HG03460 (cell line): ENCODE data around the gene ECM1.

ENCODE experiments used
- ATAC-seq: cut with Tn5 transposase; IDR thresholded peaks from one replicate; pipeline ENCODE4 v1.9.1; 2021; ENCODE audit not compliant: unreplicated experiment

ECM1 gene

DNA sequence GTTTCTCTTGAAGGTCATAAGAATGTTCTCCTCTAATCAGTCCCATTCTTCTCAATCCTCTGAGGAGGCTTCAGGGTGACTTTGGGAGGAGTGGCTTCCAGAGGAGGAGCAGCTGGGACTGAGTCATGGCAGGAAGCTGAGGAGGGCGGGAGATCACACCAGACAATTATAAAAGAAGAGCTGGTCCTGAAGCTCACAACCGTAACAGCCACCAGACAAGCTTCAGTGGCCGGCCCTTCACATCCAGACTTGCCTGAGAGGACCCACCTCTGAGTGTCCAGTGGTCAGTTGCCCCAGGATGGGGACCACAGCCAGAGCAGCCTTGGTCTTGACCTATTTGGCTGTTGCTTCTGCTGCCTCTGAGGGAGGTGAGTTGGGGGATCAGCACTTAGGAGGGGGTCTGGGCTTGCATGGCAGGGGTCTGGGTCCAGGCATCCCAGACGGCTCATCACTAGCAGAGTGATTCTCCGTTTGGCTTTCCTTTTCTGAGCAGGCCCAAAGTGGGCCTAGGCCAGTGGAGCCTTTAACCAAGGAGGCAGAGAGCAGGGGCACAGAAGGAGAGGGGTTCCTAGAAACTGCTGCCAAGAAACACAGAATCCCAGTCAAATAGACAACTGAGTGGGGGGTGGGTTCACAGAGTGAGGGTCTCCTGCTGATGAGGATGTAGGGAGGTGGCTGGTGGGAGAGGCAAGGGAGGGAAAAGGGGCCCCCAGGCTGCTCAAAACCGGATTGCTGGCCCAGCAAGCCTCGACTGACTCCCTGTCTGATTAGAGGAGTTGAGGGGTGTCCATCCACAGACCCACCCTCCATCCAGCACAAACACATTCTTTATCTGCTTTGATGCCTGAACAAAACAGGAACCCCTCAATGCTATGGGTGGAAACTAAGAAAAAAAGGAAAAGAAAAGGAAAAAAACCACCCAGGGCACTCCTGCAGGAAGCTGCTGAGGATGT lies at the start of gene ECM1:
ECM1 (plus strand) TSS at position 198 of the 953 bp plus-strand sequence; CDS start at position 299, 101 bp downstream.
- ATAC-seq, result no peak

DNA sequence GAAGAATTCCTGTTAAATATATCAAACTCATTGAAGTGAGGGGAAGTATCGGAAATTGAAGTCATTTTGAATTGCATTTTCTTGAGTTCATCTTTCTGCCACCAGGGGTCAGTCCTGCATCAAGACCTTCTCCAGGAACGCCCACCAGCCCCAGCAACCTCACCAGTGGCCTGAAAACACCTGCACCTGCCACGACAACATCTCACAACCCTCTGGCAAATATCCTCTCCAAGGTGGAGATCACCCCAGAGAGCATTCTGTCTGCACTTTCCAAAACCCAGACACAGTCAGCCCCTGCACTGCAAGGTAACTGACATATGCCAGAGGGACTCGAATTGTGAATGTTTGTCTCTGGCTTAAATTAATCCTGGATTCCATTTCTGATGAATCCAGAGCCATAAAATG lies 43.5 kb upstream of the ECM1 start:
- ATAC-seq, result no peak

DNA sequence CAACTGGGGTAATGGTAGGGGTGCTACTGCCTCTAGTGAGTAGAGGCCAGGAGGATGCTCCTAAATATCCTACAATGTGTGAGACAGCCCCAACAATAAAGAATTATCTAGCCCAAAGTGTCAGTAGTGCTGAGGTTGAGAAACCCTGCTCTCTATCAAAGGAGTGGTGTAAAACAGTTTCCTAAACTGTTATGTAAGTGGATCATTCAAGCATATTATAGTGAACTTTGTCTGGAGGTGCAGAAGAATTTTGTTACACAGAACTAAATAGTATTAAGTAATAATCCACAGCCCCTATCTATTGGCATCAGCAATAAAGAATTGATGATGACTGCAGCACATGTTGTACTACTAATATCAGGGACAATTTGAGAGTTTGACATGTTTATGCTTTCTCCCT lies 40.9 kb upstream of the ECM1 start:
- no peak for ATAC-seq

DNA sequence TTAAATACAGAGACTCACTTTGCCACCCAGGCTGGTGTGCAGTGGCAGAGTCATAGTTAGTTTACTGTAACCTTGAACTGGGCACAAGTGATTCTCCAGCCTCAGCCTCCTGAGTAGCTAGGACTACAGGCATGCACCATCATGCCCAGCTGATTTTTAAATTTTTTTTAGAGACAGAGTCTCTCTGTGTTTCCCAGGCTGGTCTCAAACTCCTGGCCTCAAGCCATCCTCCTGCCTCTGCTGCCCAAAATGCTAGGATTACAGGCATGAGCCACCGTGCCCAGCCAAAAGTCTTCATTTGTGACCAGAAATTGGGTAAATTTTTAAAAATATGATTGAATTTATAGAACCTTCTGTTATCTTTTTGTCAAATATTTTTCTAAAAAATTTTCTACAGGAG lies 38.6 kb upstream of the ECM1 start:
- ATAC-seq, result no peak

DNA sequence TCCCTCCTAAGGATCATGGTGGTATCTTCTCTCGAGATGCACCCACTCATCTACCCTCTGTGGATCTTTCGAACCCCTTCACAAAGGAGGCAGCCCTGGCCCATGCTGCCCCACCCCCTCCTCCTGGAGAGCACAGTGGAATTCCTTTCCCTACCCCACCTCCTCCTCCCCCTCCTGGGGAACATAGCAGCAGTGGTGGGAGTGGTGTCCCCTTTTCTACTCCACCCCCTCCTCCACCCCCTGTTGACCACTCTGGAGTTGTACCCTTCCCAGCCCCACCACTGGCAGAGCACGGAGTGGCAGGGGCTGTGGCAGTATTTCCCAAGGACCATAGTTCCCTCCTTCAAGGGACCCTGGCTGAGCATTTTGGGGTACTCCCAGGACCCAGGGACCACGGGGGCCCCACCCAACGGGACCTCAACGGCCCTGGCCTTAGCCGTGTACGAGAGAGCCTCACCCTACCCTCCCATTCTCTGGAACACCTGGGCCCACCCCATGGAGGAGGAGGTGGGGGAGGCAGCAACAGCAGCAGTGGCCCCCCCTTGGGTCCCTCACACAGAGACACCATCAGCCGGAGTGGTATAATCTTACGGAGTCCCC lies 35.2 kb upstream of the ECM1 start:
- no peak for ATAC-seq

DNA sequence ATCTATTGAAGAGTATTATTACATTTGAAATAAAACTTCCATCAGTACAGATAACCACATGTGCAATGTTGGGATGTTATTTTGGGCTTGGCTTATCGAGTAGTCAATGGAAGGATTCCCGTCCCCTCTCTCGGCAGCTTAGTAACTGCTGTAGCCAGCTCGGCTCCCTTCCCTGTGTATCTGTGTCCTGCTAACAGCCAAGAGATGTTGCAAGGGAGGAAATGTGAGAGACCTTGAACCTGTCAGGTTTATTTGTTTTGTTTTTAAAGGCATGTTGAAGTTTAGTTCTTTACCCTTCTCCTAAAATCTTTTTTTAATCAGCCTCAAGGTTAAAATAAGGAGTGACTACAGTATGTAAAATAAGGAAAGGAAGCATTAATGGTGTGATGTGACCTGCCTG lies 34.2 kb upstream of the ECM1 start:
- ATAC-seq, result no peak

DNA sequence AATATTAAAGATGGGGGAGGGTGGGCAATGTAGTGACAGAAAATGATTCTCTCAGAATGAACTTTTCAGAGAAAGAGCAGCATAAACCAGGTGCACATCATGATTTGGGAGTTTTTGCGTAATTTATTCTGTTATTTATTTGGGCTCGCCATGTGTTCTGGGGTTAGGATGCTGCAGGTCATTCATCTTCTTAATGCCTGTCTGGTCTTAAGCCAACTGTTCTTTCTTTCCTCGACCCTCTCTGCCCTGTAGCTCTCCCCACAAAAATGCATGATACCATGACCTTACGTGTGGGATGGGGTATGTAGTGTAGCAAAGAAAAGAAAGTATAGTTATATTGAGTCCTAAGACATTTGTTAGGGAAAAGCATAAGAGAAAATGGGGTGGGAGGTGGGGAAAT lies 33.0 kb upstream of the ECM1 start:
- ATAC-seq, result no peak

DNA sequence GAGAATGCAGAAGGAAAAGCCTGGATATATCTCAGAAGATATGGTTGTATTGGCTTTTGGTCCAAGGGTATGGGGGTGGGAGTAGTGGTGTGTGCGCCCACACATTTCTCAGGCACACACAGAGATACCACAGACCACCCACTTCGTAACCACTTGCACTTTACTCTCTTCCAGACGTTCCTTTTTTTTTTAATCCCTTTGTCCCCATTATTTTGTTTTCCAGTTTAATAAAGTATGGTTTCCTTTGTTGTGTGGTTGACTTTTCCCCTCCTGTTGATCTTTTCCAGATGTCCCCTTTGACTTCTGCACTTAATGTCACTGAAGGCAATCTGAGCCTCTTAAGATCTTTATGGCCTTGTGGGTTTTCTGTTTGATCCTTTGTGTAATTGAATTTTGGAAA lies 31.2 kb upstream of the ECM1 start:
- ATAC-seq, result no peak

DNA sequence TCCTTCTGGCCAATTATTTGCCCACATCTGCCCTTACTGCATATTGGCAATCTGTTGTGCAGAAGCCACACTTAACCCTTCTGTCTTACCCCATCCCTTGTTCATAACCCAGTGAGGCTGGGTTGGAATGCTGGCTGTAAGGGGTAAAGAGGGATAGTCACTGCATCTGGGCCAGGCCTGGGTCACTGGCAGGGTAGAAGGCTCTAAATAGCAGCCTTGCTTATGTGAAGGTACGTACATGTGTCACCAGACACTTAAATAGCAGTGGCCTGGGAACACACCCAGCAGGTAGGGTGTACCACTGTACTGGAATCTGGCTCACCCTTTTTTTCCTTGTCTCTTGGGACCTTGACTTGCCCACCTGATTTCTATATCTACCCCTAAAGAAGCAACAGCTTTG lies 30.6 kb upstream of the ECM1 start:
- no peak for ATAC-seq

DNA sequence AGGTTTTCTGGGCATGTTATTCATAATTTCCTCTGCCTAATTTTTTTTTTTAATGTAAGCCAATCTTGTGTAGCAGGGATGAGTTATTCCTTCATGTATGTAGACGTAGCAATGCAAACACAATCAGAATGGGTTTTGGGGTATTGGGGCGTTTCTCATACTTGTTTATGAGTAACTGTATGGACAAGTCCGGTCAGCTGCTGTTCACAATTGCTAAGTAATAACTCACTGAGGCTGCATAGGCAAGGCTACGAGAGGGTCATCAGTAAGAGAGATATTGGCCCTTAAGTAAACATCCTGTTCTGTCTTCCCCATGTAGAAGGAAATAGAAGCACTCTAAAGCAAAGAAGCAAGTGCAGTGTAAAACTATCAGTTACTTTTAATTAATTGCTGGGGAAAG lies 30.2 kb upstream of the ECM1 start:
- no peak for ATAC-seq

DNA sequence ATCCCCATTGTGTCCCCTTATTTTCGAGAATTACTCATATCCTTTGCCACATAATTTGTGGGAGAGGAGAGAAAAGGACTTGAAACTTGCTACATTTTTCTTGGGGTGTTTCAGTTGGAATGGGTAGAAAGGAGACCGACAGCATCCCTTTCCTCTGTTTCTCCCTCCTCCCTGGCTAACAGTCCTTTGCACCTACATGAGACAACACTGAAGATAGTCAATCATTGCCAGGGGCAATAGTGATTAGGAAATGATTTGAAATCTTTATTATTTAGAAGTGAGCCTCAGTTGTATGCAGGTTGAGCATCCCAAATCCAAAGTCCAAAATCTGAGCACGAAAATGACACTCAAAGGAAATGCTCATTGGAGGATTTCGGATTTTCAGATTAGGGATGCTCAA lies 28.5 kb upstream of the ECM1 start:
- ATAC-seq, result no peak

DNA sequence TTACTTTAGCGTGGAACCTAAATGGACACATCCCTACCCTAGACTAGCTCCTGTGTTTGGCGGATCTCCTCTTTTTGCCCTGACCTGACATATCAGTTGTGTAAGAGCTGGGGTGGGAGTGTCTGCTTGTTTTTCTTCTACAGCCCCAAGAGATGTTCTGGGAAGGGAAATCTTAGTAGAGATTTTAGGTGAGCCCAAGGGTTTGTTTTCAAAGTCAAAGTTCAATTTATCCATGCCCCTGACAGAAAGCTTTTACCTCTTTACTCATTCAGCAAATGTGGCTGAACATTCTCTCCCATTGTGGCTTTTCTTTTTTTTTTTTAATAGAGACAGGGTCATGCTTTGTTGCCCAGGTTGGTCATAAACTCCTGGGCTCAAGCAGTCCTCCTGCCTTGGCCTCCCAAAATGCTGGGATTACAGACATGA lies 28.0 kb upstream of the ECM1 start:
- ATAC-seq, result no peak

DNA sequence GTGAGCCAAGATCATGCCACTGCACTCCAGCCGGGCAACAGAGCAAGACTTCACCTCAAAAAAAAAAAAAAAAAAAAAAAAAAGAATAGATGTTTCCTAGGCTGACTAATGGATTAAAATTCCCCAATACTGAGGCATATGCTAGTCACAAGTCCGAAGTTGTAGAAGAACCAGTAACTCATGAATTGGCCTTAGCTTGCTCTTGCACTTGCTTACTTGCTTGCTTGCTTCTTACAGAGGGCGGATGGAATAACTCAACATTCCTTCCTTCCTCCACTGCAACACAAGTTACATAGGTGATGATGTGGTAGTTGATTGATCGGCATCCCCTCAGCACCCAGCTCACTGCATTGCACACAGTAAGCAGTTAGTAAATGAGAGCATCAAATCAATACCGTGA lies 23.5 kb upstream of the ECM1 start:
- no peak for ATAC-seq

DNA sequence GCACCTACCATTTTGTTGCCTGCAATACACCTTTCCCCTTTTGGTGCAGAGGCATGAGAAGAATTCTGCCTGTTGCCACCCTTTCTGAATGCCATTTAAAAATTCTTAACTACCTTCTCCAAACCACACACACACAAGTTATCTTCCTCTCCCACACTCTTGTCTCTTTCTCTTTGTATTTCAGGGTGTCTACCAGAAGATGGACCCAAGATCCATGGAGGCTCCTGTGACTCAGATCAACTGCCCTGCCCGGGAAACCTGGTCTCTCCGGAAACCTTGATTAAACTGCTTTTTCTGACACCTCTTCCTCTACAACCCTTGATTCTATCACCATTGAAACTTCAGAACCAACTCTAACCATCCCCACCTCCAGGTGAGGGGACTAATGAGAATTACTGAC lies 23.0 kb upstream of the ECM1 start:
- no peak for ATAC-seq

DNA sequence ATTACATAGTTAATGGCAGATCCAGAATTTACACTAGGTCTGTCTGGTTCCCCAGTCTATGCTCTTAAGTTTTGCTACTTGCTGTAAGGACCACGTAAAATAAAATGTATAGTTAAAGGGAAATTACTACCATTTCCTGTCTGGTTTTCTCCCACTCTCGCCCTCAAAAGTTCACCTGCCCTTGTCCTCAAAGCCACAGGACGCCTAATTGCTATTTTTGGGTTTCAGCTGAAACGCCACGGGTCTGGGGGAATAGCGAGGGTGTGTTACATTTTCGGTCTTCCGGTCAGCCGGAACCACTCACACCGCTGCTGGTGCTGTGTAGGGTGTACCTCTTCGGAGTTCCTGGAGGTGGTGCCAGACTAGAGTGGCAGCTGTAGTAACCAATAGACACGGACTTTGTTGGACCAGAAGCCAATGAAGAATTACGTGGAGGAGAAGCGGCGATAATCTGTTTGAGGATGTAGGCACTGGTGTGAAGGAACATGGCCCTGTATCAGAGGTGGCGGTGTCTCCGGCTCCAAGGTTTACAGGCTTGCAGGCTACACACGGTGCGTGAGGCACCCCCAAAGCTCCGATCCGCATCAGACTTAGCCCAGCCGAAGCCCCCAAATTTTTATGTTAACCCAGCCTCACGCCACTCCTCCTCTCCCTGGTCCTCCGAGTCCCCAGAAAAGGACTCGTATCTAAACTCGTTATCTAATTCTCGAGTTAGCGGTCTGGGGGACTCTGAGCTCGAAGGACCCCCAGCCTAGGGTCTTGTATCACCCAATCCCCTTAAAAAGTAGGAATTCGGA lies 20.7 kb upstream of the ECM1 start, which contains the start of gene TARS2:
TARS2 (plus strand) TSS at position 454 of the 797 bp plus-strand sequence; CDS start at position 486, 32 bp downstream.
- peak; percentile 99 for ATAC-seq

DNA sequence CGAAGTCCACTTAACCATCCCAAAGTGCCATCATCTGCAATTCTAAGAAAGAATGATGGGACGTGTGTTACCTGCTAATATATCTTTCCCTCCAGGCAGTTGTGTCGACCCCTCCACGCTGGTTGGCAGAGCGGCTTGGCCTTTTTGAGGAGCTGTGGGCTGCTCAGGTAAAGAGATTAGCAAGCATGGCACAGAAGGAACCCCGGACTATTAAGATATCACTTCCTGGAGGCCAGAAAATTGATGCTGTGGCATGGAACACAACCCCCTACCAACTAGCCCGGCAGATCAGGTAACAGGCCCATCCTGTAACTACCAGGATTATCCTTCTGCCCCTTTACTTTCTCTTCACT lies 20.2 kb upstream of the ECM1 start:
- no peak for ATAC-seq

DNA sequence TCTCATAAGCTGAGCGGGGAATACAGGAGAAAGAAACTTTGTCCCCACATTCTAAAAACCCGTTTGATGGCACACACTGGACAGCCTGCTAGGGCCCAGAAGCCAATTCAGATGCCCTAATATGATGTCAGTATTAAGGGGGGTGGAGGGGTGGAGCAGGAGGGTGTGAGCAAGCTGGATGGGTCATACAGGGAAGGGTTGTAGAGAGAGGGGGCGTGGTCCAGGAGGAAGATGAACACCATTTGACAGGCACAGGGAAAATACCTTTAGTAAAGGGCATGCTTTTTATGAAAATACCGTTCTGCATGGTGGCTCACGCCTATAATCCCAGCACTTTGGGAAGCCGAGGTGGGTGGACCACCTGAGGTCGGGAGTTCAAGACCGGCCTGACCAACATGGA lies 14.7 kb upstream of the ECM1 start:
- ATAC-seq, result no peak

DNA sequence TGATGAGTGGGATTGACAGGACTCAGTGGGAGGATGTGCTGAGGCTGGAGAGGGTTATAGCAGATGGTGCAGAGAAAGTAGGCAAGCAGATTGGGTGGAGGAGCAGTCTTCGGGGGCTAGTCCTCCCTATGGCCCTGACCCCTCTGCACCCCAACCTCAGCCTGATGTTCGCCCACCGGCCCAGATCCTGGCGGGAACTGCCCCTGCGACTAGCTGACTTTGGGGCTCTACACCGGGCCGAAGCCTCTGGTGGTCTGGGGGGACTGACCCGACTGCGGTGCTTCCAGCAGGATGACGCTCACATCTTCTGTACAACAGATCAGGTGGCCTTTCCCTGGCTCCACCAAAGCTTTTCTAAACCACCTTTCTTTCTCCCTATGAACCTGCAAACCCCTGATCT lies 9.6 kb upstream of the ECM1 start:
- no peak for ATAC-seq

DNA sequence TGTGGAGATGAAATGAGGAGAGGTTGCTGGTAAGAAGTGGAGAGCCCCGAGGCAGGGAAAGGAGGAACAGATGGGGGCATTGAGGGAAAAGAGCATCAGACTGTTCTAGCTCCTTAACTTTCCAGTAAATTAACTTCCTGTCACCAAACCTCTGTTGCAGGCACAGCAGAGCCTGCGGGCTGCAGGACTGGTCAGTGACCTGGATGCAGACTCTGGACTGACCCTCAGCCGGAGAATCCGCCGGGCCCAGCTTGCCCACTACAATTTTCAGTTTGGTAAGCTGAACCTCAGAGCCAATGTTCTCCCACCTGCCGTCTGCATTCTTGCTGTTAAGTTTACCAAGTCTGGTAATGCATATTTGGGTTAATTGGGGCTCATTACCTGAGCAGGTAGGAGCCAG lies 2.5 kb upstream of the ECM1 start:
- no peak for ATAC-seq

DNA sequence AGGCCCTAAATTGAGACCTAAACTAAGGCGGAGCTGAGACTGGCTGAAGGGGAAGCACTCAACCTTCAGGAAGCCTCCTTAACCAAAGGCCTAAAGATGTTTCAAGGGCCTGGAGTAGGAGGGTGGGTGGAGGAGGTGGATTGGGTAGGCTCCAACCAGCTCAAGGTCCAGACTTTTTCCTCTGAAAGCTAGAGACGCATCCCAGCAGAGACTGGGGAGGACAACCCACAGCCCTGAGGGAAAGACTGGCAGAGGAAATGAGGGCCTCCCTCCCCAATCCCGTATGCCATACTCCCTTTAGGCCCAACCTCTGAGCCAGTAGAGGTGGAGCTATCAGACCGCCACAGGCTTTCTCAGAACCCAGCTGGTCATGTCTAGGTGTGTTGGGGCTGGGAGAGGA lies 1.1 kb downstream of the ECM1 start:
- ATAC-seq, result no peak

DNA sequence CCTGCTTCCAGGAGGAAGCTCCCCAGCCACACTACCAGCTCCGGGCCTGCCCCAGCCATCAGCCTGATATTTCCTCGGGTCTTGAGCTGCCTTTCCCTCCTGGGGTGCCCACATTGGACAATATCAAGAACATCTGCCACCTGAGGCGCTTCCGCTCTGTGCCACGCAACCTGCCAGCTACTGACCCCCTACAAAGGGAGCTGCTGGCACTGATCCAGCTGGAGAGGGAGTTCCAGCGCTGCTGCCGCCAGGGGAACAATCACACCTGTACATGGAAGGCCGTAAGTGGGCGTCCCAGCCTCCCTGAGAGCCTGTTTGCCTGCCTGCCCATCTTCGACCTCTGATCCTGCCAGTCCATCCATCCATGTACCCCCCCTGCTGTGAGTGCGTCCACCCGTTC lies 3.6 kb downstream of the ECM1 start:
- no peak for ATAC-seq
